Measurements from ENCODE around the gene ARID5B.

GRCh38 chr10:61983255-61983654 lies 81.8 kb downstream of the ARID5B start:
- TF ChIP-seq TAF1 (IDR thresholded peaks at IDR 0.05; ENCODE audit: low read depth): no peak
- no peak for TF ChIP-seq CTCF (IDR thresholded peaks at IDR 0.05; ENCODE audit: poor library complexity, severe bottlenecking)
- TF ChIP-seq POLR2AphosphoS5 (IDR thresholded peaks at IDR 0.05): no peak
- no peak for TF ChIP-seq EZH2 (IDR thresholded peaks at IDR 0.05; ENCODE audit: borderline replicate concordance, insufficient read depth, low read length, poor library complexity, severe bottlenecking)
- TF ChIP-seq SMC3 (conservative IDR thresholded peaks at IDR 0.05; ENCODE audit: poor library complexity): no peak
- TF ChIP-seq EP300 (conservative IDR thresholded peaks at IDR 0.05; ENCODE audit: poor library complexity, severe bottlenecking): no peak

Data from neural cell (in vitro differentiated cells).